GM18868 (cell line): Measurements from ENCODE around the gene BRCA2.
A peak's percentile ranks its signal among the peaks of the same experiment; 100 is the strongest.

ENCODE experiments used
- ATAC-seq: cut with Tn5 transposase; IDR thresholded peaks from one replicate; pipeline ENCODE4 v1.9.1; 2021; ENCODE audit warnings: mild to moderate bottlenecking, moderate library complexity; ENCODE audit not compliant: unreplicated experiment

The BRCA2 gene

GRCh38 chr13:32315238-32316027, at the start of gene BRCA2, which contains the start of gene ZAR1L:
BRCA2 (plus strand) TSS chr13:32315508; CDS start chr13:32316461, 953 bp downstream.
ZAR1L (minus strand) TSS chr13:32315363; CDS start chr13:32311925, 3,438 bp downstream.
- ATAC-seq: peak; percentile 95

GRCh38 chr13:32265726-32266125, 49.6 kb upstream of the BRCA2 start:
- no peak for ATAC-seq

- ATAC-seq: no peak
Observed at GRCh38 chr13:32266130-32266529, 49.2 kb upstream of the BRCA2 start.

- peak; percentile 91 for ATAC-seq
Observed at GRCh38 chr13:32267836-32268439, 47.4 kb upstream of the BRCA2 start.

GRCh38 chr13:32272021-32272683, 43.2 kb upstream of the BRCA2 start:
- ATAC-seq: no peak

- ATAC-seq: no peak
Observed at GRCh38 chr13:32277839-32278238, 37.5 kb upstream of the BRCA2 start.

GRCh38 chr13:32278426-32278825, 36.9 kb upstream of the BRCA2 start:
- ATAC-seq: peak; percentile 63

GRCh38 chr13:32281096-32281495, 34.2 kb upstream of the BRCA2 start:
- ATAC-seq: no peak

- ATAC-seq: no peak
Observed at GRCh38 chr13:32282096-32282711, 33.1 kb upstream of the BRCA2 start.

GRCh38 chr13:32284927-32285632, 30.2 kb upstream of the BRCA2 start:
- ATAC-seq: no peak

GRCh38 chr13:32285633-32285965, 29.7 kb upstream of the BRCA2 start:
- no peak for ATAC-seq

GRCh38 chr13:32297206-32297605, 18.1 kb upstream of the BRCA2 start:
- ATAC-seq: no peak

GRCh38 chr13:32298695-32299094, 16.6 kb upstream of the BRCA2 start:
- no peak for ATAC-seq

- no peak for ATAC-seq
Observed at GRCh38 chr13:32299893-32300292, 15.4 kb upstream of the BRCA2 start.

- no peak for ATAC-seq
Observed at GRCh38 chr13:32300406-32300805, 14.9 kb upstream of the BRCA2 start.

GRCh38 chr13:32300920-32301319, 14.4 kb upstream of the BRCA2 start:
- ATAC-seq: no peak

- ATAC-seq: no peak
Observed at GRCh38 chr13:32302461-32302860, 12.8 kb upstream of the BRCA2 start.

- no peak for ATAC-seq
Observed at GRCh38 chr13:32305646-32306045, 9.7 kb upstream of the BRCA2 start.

GRCh38 chr13:32309312-32310133, 5.8 kb upstream of the BRCA2 start:
- no peak for ATAC-seq

- peak; percentile 69 for ATAC-seq
Observed at GRCh38 chr13:32310134-32310706, 5.1 kb upstream of the BRCA2 start.
